M059J (cell line): Measurements from ENCODE around the gene SHROOM2. TPM values are rescaled to one million over a fixed set of nuclear protein-coding genes. Genes with fewer than 3 reads are reported as not detected.
A peak's percentile ranks its signal among the peaks of the same experiment; 100 is the strongest.
"Not testable (repeated sequence)": the region's sequence is repeated elsewhere in the genome, so short reads cannot be mapped to it uniquely, and the experiment has no call there.

Experiments
- DNase-seq: peaks from one replicate; pipeline ENCODE4 v3.0.0-alpha.2; 2012; ENCODE audit warnings: low read depth
- total RNA-seq: library from RNA; depleted of rRNA; stranded (reverse); fragments of >200 nt; shearing (Covaris generic); gene quantifications from 2 replicates; pipeline ENCODE4 v1.2.3, GENCODE V29; 2014

Gene SHROOM2
- total RNA-seq, 1 experiment from 2014 or later: 4.4 TPM

GRCh38 chrX:9781941-9782340 is 4.3 kb upstream of the SHROOM2 start:
- peak; percentile 51 for DNase-seq

GRCh38 chrX:9784332-9784731 is 1.9 kb upstream of the SHROOM2 start:
- no peak for DNase-seq

- no peak for DNase-seq
Measured at GRCh38 chrX:9785254-9785943, 830 bp upstream of the SHROOM2 start.

GRCh38 chrX:9786798-9787635 is 788 bp downstream of the SHROOM2 start:
- DNase-seq: no peak

GRCh38 chrX:9788911-9789310 is 2.7 kb downstream of the SHROOM2 start:
- DNase-seq: no peak

- DNase-seq: no peak
Measured at GRCh38 chrX:9789555-9789954, 3.3 kb downstream of the SHROOM2 start.

GRCh38 chrX:9790866-9791265 is 4.6 kb downstream of the SHROOM2 start:
- DNase-seq: no peak

GRCh38 chrX:9794495-9794894 is 8.3 kb downstream of the SHROOM2 start:
- no peak for DNase-seq

GRCh38 chrX:9797384-9798360 is 11.4 kb downstream of the SHROOM2 start:
- DNase-seq: no peak

GRCh38 chrX:9802737-9803136 is 16.5 kb downstream of the SHROOM2 start:
- DNase-seq: no peak

GRCh38 chrX:9804444-9804843 is 18.2 kb downstream of the SHROOM2 start:
- DNase-seq: no peak

- DNase-seq: no peak
Measured at GRCh38 chrX:9805956-9806355, 19.7 kb downstream of the SHROOM2 start.

GRCh38 chrX:9807355-9808182 is 21.3 kb downstream of the SHROOM2 start:
- DNase-seq: no peak

GRCh38 chrX:9809876-9810275 is 23.6 kb downstream of the SHROOM2 start:
- not testable (repeated sequence) for DNase-seq

GRCh38 chrX:9811086-9811485 is 24.9 kb downstream of the SHROOM2 start:
- DNase-seq: not testable (repeated sequence)

GRCh38 chrX:9816084-9816700 is 30.0 kb downstream of the SHROOM2 start:
- DNase-seq: peak; percentile 84

- no peak for DNase-seq
Measured at GRCh38 chrX:9821572-9821971, 35.3 kb downstream of the SHROOM2 start.

- DNase-seq: no peak
Measured at GRCh38 chrX:9824554-9824953, 38.3 kb downstream of the SHROOM2 start.

- no peak for DNase-seq
Measured at GRCh38 chrX:9825129-9825790, 39.0 kb downstream of the SHROOM2 start.

- DNase-seq: no peak
Measured at GRCh38 chrX:9825966-9826365, 39.7 kb downstream of the SHROOM2 start.
